ENCODE measurements around the gene AGL. TPM values are rescaled to one million over a fixed set of nuclear protein-coding genes. Genes with fewer than 3 reads are reported as not detected.
"Not testable (repeated sequence)": the region's sequence is repeated elsewhere in the genome, so short reads cannot be mapped to it uniquely, and the experiment has no call there.

AGL gene
- total RNA-seq, 4 donors from 2014 or later: 8.0 to 25.9 (median 17.1) TPM

DNA sequence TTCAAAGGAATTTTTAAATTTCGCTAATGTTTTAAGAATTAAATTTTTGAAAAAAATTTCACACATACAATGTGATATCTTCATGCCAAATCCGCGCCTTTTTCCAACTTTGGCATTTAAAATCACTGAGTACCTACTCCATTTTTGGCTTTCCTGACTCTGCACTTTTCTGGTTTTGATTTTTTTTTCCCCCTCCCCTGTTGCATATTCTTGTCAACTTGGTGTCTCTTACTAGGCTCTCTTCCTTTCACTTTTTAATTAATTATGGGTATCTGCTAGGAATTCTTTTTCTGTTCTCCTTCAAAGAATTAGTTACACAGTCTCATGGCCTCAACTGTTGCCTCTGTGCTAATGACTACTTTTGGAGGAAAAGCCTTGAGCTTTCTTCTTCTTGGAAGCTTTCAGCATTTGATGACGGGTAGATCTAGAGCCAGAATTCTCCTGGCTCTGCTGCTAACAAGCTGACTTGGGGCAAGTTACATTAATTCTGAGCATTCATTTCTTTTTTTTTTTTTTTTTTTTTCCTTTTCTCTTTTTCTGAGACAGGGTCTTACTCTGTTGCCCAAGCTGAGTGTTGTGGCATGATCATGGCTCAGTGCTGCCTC lies 1.8 kb downstream of the AGL start:
- intact Hi-C loops (cut with DNase I; ENCODE audit: low total_unique reads): no loop called here
- DNase-seq: no peak
- in situ Hi-C loops (cut with MboI; ENCODE audit: low pct_ligation_motif_present in 1 of 4, low pct_unique_long_range_greater_than_20kb in 1 of 4, low sequenced_read_pairs in 3 of 4): no loop called here
- Histone ChIP-seq H3K4me3 (no peak overlapping the region), H3K27ac (peak overlapping the region in 1 of 4 donors; percentile 36), H3K9me3 (no peaks in the 10 kb centered on the region), H3K4me1 (peaks cover 3 to 25% (median 11%) of the 10 kb centered on the region in 4 donors), H3K27me3 (no peaks in the 10 kb centered on the region), H3K36me3 (peaks cover 0 to 11% (median 5%) of the 10 kb centered on the region in 4 donors)
- TF ChIP-seq POLR2AphosphoS5 (IDR thresholded peaks at IDR 0.05): no peak
- no peak for TF ChIP-seq POLR2A (IDR thresholded peaks at IDR 0.05)
- TF ChIP-seq, protein P1, sequence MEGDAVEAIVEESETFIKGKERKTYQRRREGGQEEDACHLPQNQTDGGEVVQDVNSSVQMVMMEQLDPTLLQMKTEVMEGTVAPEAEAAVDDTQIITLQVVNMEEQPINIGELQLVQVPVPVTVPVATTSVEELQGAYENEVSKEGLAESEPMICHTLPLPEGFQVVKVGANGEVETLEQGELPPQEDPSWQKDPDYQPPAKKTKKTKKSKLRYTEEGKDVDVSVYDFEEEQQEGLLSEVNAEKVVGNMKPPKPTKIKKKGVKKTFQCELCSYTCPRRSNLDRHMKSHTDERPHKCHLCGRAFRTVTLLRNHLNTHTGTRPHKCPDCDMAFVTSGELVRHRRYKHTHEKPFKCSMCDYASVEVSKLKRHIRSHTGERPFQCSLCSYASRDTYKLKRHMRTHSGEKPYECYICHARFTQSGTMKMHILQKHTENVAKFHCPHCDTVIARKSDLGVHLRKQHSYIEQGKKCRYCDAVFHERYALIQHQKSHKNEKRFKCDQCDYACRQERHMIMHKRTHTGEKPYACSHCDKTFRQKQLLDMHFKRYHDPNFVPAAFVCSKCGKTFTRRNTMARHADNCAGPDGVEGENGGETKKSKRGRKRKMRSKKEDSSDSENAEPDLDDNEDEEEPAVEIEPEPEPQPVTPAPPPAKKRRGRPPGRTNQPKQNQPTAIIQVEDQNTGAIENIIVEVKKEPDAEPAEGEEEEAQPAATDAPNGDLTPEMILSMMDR (IDR thresholded peaks at IDR 0.05): no peak
- TF ChIP-seq EP300 (IDR thresholded peaks at IDR 0.05; ENCODE audit: low read depth): no peak
- WGBS, 2 donors (ENCODE audit: low coverage in 1 of 2): 88 to 91% methylated on average over 4 of the region's 4 CpGs

DNA sequence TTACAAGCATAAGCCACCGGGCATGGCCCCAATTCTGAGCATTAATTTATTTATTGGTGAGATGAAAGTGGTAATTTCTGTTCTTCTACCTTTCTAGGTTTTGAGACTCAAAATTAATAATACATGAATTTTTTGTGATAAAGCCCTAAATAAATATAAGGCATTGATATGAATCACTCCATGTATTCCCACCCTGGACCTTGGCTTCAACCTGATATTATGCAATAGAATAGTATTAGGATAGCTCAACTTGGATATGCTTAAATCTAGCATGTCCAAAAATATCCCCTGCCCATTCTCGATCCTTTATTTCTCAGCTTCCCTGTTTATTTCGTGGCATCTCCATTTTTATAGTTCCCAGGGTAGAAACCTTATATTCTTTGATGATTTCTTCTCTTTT lies 2.5 kb downstream of the AGL start:
- TF ChIP-seq EP300 (IDR thresholded peaks at IDR 0.05; ENCODE audit: low read depth): no peak
- TF ChIP-seq, protein P1 (IDR thresholded peaks at IDR 0.05): no peak
- TF ChIP-seq POLR2AphosphoS5 (IDR thresholded peaks at IDR 0.05): no peak
- TF ChIP-seq POLR2A (IDR thresholded peaks at IDR 0.05): no peak
- Histone ChIP-seq H3K4me1 (peaks cover 3 to 25% (median 11%) of the 10 kb centered on the region in 4 donors), H3K36me3 (peaks cover 0 to 11% (median 5%) of the 10 kb centered on the region in 4 donors), H3K27ac (no peak overlapping the region), H3K4me3 (no peak overlapping the region), H3K9me3 (no peaks in the 10 kb centered on the region), H3K27me3 (no peaks in the 10 kb centered on the region)
- in situ Hi-C loops (cut with MboI; ENCODE audit: low pct_ligation_motif_present in 1 of 4, low pct_unique_long_range_greater_than_20kb in 1 of 4, low sequenced_read_pairs in 3 of 4): no loop called here
- whole genome bisulfite sequencing, 2 donors (ENCODE audit: low coverage in 1 of 2): 87 to 100% methylated on average over 3 of the region's 3 CpGs
- intact Hi-C loops (cut with DNase I; ENCODE audit: low total_unique reads): no loop called here
- DNase-seq: no peak

DNA sequence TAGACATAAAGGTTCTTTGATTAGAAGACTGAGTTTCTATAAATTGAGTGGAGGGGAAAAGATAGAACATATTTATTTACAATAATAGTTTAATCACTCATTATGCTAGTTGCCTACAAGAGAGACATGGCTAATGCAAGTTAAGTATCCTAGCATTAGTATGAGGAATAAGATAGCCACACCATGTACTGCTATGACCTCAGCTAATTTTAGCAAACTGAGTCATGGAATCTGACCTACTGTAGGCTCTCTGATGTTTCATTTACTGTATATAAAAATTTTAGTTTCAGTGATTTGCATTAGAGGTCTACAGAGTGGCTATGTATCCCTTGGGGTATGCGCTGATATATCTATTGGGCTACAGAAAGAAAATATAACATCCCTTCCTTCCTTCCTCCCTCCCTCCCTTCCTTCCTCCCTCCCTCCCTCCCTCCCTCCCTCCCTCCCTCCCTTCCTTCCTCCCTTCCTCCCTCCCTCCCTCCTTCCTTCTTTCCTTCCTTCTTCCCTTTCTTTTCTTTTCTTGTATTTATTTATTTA lies 5.8 kb downstream of the AGL start:
- no peak overlapping the region for H3K4me3 ChIP-seq
- H3K4me1 ChIP-seq: peaks cover 3 to 21% (median 4%) of the 10 kb centered on the region in 4 donors
- DNase-seq: no peak
- no peak overlapping the region for H3K27ac ChIP-seq
- peaks cover 0 to 11% (median 5%) of the 10 kb centered on the region in 4 donors for H3K36me3 ChIP-seq
- in situ Hi-C loops (cut with MboI; ENCODE audit: low pct_ligation_motif_present in 1 of 4, low pct_unique_long_range_greater_than_20kb in 1 of 4, low sequenced_read_pairs in 3 of 4): no loop called here
- TF ChIP-seq POLR2A (IDR thresholded peaks at IDR 0.05) (no peak), EP300 (IDR thresholded peaks at IDR 0.05; ENCODE audit: low read depth) (no peak), POLR2AphosphoS5 (IDR thresholded peaks at IDR 0.05) (no peak)
- TF ChIP-seq, protein P1 (IDR thresholded peaks at IDR 0.05): no peak
- no peaks in the 10 kb centered on the region for H3K27me3 ChIP-seq
- intact Hi-C loops (cut with DNase I; ENCODE audit: low total_unique reads): no loop called here
- WGBS, 2 donors (ENCODE audit: low coverage in 1 of 2): 86 to 100% methylated on average over 1 of the region's 1 CpG
- H3K9me3 ChIP-seq: no peaks in the 10 kb centered on the region

DNA sequence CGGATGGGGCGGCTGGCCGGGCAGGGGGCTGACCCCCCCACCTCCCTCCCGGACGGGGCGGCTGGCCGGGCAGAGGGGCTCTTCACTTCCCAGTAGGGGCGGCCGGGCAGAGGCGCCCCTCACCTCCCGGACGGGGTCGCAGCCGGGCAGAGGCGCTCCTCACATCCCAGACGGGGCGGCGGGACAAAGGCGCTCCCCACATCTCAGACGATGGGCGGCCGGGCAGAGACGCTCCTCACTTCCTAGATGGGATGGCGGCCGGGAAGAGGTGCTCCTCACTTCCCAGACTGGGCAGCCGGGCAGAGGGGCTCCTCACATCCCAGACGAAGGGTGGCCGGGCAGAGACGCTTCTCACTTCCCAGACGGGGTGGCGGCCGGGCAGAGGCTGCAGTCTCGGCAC lies 6.9 kb downstream of the AGL start:
- H3K36me3 ChIP-seq: peaks cover 0 to 15% (median 6%) of the 10 kb centered on the region in 4 donors
- DNase-seq; H3K27ac ChIP-seq; H3K9me3 ChIP-seq; H3K27me3 ChIP-seq; in situ Hi-C loops (cut with MboI; ENCODE audit: low pct_ligation_motif_present in 1 of 4, low pct_unique_long_range_greater_than_20kb in 1 of 4, low sequenced_read_pairs in 3 of 4); intact Hi-C loops (cut with DNase I; ENCODE audit: low total_unique reads); H3K4me3 ChIP-seq: not testable (repeated sequence)
- 99% methylated on average over 12 of the region's 33 CpGs; no CpG with 5 or more reads in 1 of the 2 donors for WGBS, 2 donors (ENCODE audit: low coverage in 1 of 2)
- H3K4me1 ChIP-seq: peaks cover 0 to 10% (median 0%) of the 10 kb centered on the region in 4 donors
